GM12878 (cell line): ENCODE data around the gene CCSER2. TPM values are rescaled to one million over a fixed set of nuclear protein-coding genes. Genes with fewer than 3 reads are reported as not detected.

Source experiments
- ATAC-seq: fragments of 200-7000 bp; cut with Tn5 transposase; 3 replicates; pipeline ENCODE4 v1.9.1; 2020; ENCODE audit warnings: mild to moderate bottlenecking, moderate library complexity
- BruUV-seq: library from RNA; stranded (reverse); fragments of 400-500 nt; replicated peaks from 2 replicates; lab custom pipeline; 2021; lab: Mats Ljungman, UMichigan
- CTCF ChIA-PET: fragments of 300-600 bp; sonication (Branson Sonifier 250); formaldehyde crosslinking; extraction: SDS; loops from one replicate; lab custom pipeline; 2021; ENCODE audit warnings: inconsistent platforms; lab: Yijun Ruan, JAX
- POLR2A ChIA-PET: fragments of 350-600 bp; formaldehyde crosslinking; extraction: SDS; loops from one replicate; lab custom pipeline; 2021; ENCODE audit warnings: inconsistent platforms; lab: Charles Lee
- RAD21 ChIA-PET: fragments of 300-600 bp; sonication (Branson Sonifier 250); formaldehyde crosslinking; loops from one replicate; lab custom pipeline; 2023; ENCODE audit warnings: antibody characterized with exemption; ENCODE audit not compliant: unreplicated experiment; lab: Charles Lee
- SMC1A ChIA-PET: fragments of 300-600 bp; sonication (Branson Sonifier 250); formaldehyde crosslinking; loops from one replicate; lab custom pipeline; 2023; ENCODE audit not compliant: unreplicated experiment, uncharacterized antibody; lab: Charles Lee
- DNase-seq: peaks from one replicate; pipeline ENCODE4 v3.0.0-alpha.2; 2011; ENCODE audit warnings: low read depth, low spot score
- FAIRE-seq: peaks from 3 replicates; lab custom pipeline; 2011; peaks lifted over from hg19 to GRCh38; lab: Jason Lieb, UNC
- H2AFZ ChIP-seq: 2 replicates; pipeline ENCODE4 v1.6.0; 2011; ENCODE audit warnings: low read depth, low read length, control low read depth; ENCODE audit not compliant: control insufficient read depth
- H3K27ac ChIP-seq: 2 replicates; pipeline ENCODE4 v1.5.1; 2011; ENCODE audit warnings: control low read depth; ENCODE audit not compliant: control insufficient read depth, insufficient read depth
- H3K27me3 ChIP-seq, 2 experiments: replicated peaks in 1 of 2; 2 replicates each; pipeline versions ENCODE4 v1.6.0 to v1.6.1; 2011; ENCODE audit warnings: low read length in 1 of 2; ENCODE audit not compliant: control insufficient read depth in 2 of 2, insufficient read depth in 2 of 2
- H3K36me3 ChIP-seq, 2 experiments: 2 replicates each; pipeline ENCODE4 v1.5.1; 2011; ENCODE audit warnings: low read length in 1 of 2; ENCODE audit not compliant: control insufficient read depth in 2 of 2, insufficient read depth in 2 of 2
- H3K4me1 ChIP-seq: 2 replicates; pipeline ENCODE4 v1.6.1; 2011; ENCODE audit warnings: mild to moderate bottlenecking, low read length, moderate library complexity, mixed read lengths; ENCODE audit not compliant: control insufficient read depth, insufficient read depth
- H3K4me2 ChIP-seq: 2 replicates; pipeline ENCODE4 v1.6.0; 2011; ENCODE audit warnings: control low read depth; ENCODE audit not compliant: control insufficient read depth, insufficient read depth
- H3K4me3 ChIP-seq: fragments of 200-600 bp; sonication (generic); 2 replicates; pipeline ENCODE4 v1.5.1; 2016
- H3K79me2 ChIP-seq: 2 replicates; pipeline ENCODE4 v1.6.0; 2011; ENCODE audit warnings: low read length; ENCODE audit not compliant: control insufficient read depth, insufficient read depth
- H3K9ac ChIP-seq: 2 replicates; pipeline ENCODE4 v1.8.0; 2011; ENCODE audit warnings: low read length, control low read depth, mixed read lengths; ENCODE audit not compliant: control insufficient read depth, insufficient read depth
- H3K9me3 ChIP-seq: replicated peaks from 3 replicates; pipeline ENCODE4 v1.5.1; 2011; ENCODE audit warnings: mild to moderate bottlenecking, low read length; ENCODE audit not compliant: control insufficient read depth, insufficient read depth
- H4K20me1 ChIP-seq: 2 replicates; pipeline ENCODE4 v1.6.0; 2011; ENCODE audit not compliant: control insufficient read depth, insufficient read depth
- EGR1 ChIP-seq, 2 experiments: IDR thresholded peaks; 1 replicate in 1 of 2; 2 replicates in 1 of 2; pipeline ENCODE4 v1.6.1; 2011 to 2012; ENCODE audit warnings: low read depth in 2 of 2, low read length in 2 of 2, borderline replicate concordance in 1 of 2, mild to moderate bottlenecking in 1 of 2, moderate library complexity in 1 of 2
- ETV6 ChIP-seq, 2 experiments: fragments of 450-650 bp in 1 of 2; IDR thresholded peaks in 1 of 2; conservative IDR thresholded peaks in 1 of 2; 2 replicates each; pipeline ENCODE4 v1.6.1; 2014; ENCODE audit warnings: antibody characterized with exemption in 1 of 2, borderline replicate concordance in 1 of 2, low read depth in 1 of 2, mild to moderate bottlenecking in 1 of 2, moderate library complexity in 1 of 2
- IRF4 ChIP-seq: IDR thresholded peaks from 2 replicates; pipeline ENCODE4 v1.6.1; 2011; ENCODE audit warnings: low read depth, low read length
- MEF2A ChIP-seq: IDR thresholded peaks from 2 replicates; pipeline ENCODE4 v1.6.1; 2011; ENCODE audit warnings: low read depth, mild to moderate bottlenecking, low read length, moderate library complexity; ENCODE audit not compliant: insufficient read depth
- MTA2 ChIP-seq: fragments of 450-650 bp; IDR thresholded peaks from 2 replicates; pipeline ENCODE4 v1.6.1; 2016; ENCODE audit warnings: low read depth, mild to moderate bottlenecking, moderate library complexity
- NFYB ChIP-seq: IDR thresholded peaks from 2 replicates; pipeline ENCODE4 v1.6.1; 2011; ENCODE audit warnings: low read depth, mild to moderate bottlenecking, low read length, improper control_type of control experiment, moderate library complexity; ENCODE audit not compliant: insufficient read depth
- NR2C1 ChIP-seq: fragments of 450-650 bp; IDR thresholded peaks from 2 replicates; pipeline ENCODE4 v1.6.1; 2017; ENCODE audit warnings: antibody characterized with exemption, mild to moderate bottlenecking, moderate library complexity
- SMAD1 ChIP-seq: fragments of 450-650 bp; IDR thresholded peaks from 2 replicates; pipeline ENCODE4 v1.6.1; 2018; ENCODE audit warnings: mild to moderate bottlenecking, low read depth; ENCODE audit not compliant: partially characterized antibody
- whole genome bisulfite sequencing: methylation state at CpG from one replicate; pipeline ENCODE4 v1.1.6; 2016; ENCODE audit warnings: low lambda C conversion rate; ENCODE audit not compliant: insufficient replicate concordance, insufficient coverage; ENCODE audit errors: missing lambda C conversion rate; 5-methylcytosine and 5-hydroxymethylcytosine counted together
- in situ Hi-C: fragments of 300-500 bp; cut with MboI; formaldehyde crosslinking; loops from 9 replicates; pipeline ENCODE4 v1.14.3; 2018; ENCODE audit warnings: mixed read lengths
- intact Hi-C: fragments of 100-400 bp; cut with micrococcal nuclease; formaldehyde crosslinking; loops from one replicate; pipeline ENCODE4 v1.14.2; 2022; ENCODE audit not compliant: unreplicated experiment
- polyA plus RNA-seq, 11 experiments: library from polyadenylated mRNA; depleted of rRNA in 4 of 11; unstranded in 6 of 11; stranded (reverse) in 5 of 11; fragments of >200 nt; fragmentation: Nextera tagmentation in 4 of 11; fragmentation: Illumina TruSeq in 1 of 11; extraction: Ambion mirVana in 4 of 11; extraction: Trizol in 1 of 11; gene quantifications; 1 replicate in 1 of 11; 2 replicates in 10 of 11; pipeline versions ENCODE4 v1.2.1 to v1.2.3, GENCODE V29; 2011 to 2016; ENCODE audit warnings: inconsistent platforms in 2 of 11, missing spikeins in 2 of 11, low read depth in 1 of 11
- total RNA-seq, 4 experiments: library from RNA; depleted of rRNA in 3 of 4; stranded (reverse); fragments of >200 nt in 3 of 4; fragmentation: Illumina TruSeq in 1 of 4; extraction: Trizol in 1 of 4; gene quantifications; 2 replicates each; pipeline versions ENCODE4 v1.2.1 to v1.2.3, GENCODE V29; 2013 to 2021
- TF ChIP-seq, protein P1 (sequence below): IDR thresholded peaks from 2 replicates; pipeline ENCODE4 v1.6.1; 2012; ENCODE audit warnings: low read depth, low read length, improper control_type of control experiment
- TF ChIP-seq, protein P2 (sequence below): fragments of 150-350 bp; IDR thresholded peaks from 2 replicates; pipeline ENCODE4 v1.6.1; 2016; ENCODE audit warnings: low read depth, low read length

The CCSER2 gene
- total and polyA plus RNA-seq, 10 of the 15 experiments (the other 5 are each of a cell fraction or from before 2014, with no cell fraction given), result 4.7 to 18.8 (median 13.2) TPM

DNA sequence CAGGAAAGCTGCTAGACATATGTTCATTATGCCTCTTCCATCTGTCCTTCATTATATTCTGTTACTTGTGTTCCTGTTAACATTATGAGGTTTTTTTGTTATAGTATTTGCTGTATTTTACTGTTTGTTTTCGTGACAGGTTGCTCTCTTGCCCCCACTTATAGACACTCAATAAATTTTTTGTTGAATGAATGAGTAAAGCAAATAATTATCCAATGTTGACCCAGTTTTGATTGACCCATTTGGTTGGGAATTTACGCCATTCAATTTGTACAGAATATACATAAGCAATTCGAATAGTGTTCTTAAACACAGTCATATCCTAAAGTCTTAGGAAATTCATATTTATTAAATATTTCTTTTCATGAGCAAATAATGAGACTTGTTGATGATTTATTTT is 11.8 kb downstream of the CCSER2 start:
- ChIA-PET SMC1A (interaction anchor here (1.4 kb wide), 1 partner anchor 10 kb away, joined by 3 read pairs; no protein-coding TSS in a partner anchor), RAD21 (no interaction called here), CTCF (no interaction called here), POLR2A (no interaction called here)
- H3K36me3 ChIP-seq, result no peaks in the 10 kb centered on the region
- no peak for DNase-seq
- H3K4me1 ChIP-seq, result no peaks in the 10 kb centered on the region; the same call in 1 of the 2 replicates
- 63% methylated on average over 3 of the region's 3 CpGs for WGBS
- intact Hi-C loops, result no loop called here
- ATAC-seq, result no peak
- H3K79me2 ChIP-seq, result no peaks in the 10 kb centered on the region; the same call in 1 of the 2 replicates
- no TSS peak for BruUV-seq
- no peaks in the 10 kb centered on the region for H3K27me3 ChIP-seq
- no peak overlapping the region for H3K4me3 ChIP-seq
- FAIRE-seq, result no peak
- H3K27ac ChIP-seq, result no peak overlapping the region
- H4K20me1 ChIP-seq, result no peaks in the 10 kb centered on the region
- no peak overlapping the region for H3K9ac ChIP-seq
- no peak overlapping the region for H2AFZ ChIP-seq
- TF ChIP-seq SMAD1 (no peak), NR2C1 (no peak), NFYB (no peak), MTA2 (no peak), IRF4 (no peak), ETV6 (conservative IDR thresholded peaks at IDR 0.05 in 1 of 2, IDR thresholded peaks at IDR 0.05 in 1 of 2; ENCODE audit: borderline replicate concordance in 1 of 2, low read depth in 1 of 2) (no peak), EGR1 (IDR thresholded peaks at IDR 0.05; ENCODE audit: borderline replicate concordance in 1 of 2, low read depth in 2 of 2, low read length in 2 of 2) (no peak), MEF2A (no peak)
- TF ChIP-seq, protein P1, sequence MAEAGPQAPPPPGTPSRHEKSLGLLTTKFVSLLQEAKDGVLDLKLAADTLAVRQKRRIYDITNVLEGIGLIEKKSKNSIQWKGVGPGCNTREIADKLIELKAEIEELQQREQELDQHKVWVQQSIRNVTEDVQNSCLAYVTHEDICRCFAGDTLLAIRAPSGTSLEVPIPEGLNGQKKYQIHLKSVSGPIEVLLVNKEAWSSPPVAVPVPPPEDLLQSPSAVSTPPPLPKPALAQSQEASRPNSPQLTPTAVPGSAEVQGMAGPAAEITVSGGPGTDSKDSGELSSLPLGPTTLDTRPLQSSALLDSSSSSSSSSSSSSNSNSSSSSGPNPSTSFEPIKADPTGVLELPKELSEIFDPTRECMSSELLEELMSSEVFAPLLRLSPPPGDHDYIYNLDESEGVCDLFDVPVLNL, result no peak
- TF ChIP-seq, protein P2, sequence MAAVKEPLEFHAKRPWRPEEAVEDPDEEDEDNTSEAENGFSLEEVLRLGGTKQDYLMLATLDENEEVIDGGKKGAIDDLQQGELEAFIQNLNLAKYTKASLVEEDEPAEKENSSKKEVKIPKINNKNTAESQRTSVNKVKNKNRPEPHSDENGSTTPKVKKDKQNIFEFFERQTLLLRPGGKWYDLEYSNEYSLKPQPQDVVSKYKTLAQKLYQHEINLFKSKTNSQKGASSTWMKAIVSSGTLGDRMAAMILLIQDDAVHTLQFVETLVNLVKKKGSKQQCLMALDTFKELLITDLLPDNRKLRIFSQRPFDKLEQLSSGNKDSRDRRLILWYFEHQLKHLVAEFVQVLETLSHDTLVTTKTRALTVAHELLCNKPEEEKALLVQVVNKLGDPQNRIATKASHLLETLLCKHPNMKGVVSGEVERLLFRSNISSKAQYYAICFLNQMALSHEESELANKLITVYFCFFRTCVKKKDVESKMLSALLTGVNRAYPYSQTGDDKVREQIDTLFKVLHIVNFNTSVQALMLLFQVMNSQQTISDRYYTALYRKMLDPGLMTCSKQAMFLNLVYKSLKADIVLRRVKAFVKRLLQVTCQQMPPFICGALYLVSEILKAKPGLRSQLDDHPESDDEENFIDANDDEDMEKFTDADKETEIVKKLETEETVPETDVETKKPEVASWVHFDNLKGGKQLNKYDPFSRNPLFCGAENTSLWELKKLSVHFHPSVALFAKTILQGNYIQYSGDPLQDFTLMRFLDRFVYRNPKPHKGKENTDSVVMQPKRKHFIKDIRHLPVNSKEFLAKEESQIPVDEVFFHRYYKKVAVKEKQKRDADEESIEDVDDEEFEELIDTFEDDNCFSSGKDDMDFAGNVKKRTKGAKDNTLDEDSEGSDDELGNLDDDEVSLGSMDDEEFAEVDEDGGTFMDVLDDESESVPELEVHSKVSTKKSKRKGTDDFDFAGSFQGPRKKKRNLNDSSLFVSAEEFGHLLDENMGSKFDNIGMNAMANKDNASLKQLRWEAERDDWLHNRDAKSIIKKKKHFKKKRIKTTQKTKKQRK, result no peak
- H3K9me3 ChIP-seq, result no peaks in the 10 kb centered on the region
- in situ Hi-C loops, result no loop called here
- no peak overlapping the region for H3K4me2 ChIP-seq
